GM19193 (cell line): ENCODE measurements around the gene PRSS38.

Experiments used
- POLR2A ChIP-seq: IDR thresholded peaks from 4 replicates; pipeline ENCODE4 v1.6.1; 2011; ENCODE audit not compliant: insufficient read depth, insufficient read length; ENCODE audit errors: extremely low read depth

Gene PRSS38

DNA sequence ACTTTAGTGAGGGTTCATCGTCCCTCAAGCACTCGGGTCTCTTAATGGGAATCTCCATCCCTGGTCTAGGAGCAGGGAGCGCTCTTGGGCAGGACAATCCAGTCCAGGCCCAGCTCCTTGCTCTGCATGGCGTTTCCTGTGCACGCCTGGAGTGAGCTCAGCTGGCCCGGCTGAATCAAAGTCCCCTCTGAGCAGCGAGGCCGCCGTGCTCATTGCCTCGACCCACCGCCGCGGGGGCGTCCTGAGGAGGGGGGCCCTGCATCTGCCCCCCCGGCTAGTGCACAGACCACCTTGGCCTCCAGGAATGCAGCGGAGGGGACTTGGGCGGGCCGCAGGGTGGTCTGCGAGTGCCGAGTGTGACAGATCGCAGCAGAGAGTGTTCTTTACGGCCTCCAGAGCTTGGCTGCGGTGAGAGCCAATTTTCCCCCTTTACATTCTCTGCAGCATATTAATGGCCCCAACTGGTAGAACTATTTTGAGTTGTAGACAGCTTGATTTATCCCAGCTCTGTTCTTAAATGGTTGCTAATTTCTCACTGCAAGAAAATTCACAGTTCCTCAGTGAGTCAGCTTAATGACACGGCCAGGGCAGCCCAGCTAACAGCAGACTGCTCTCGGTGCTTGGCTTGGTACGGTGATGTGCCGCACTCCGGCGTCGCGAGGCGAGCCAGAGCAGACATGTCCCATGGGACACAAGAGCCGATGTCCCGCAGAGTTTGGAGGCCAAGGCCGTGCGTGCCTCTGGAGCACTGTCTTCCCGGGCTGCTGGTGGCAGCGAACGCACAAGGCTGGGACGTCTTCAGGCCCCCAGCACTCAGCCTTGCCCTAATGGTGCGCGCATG, 40.4 kb upstream of the PRSS38 start:
- TF ChIP-seq POLR2A, result no peak

DNA sequence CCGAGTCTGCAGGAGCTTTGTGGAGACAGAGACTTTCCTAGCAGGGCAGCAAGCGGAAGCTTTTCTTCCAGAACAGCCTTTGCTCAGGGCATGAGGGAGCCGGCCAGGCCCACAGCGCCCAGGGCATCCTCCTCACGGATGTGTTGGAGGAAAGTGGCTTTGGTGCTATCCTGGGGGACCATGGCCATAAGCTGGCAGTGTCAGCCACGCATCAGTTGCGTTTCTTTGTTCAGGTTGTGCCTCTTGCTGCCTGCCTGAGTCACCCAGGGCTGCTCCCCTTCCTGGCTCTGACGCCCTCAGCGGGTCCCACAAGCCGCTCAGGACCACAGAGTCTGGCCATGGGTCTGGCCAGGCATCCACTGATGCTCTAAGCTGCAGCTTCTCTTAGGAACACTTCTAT, 39.6 kb upstream of the PRSS38 start:
- no peak for TF ChIP-seq POLR2A

DNA sequence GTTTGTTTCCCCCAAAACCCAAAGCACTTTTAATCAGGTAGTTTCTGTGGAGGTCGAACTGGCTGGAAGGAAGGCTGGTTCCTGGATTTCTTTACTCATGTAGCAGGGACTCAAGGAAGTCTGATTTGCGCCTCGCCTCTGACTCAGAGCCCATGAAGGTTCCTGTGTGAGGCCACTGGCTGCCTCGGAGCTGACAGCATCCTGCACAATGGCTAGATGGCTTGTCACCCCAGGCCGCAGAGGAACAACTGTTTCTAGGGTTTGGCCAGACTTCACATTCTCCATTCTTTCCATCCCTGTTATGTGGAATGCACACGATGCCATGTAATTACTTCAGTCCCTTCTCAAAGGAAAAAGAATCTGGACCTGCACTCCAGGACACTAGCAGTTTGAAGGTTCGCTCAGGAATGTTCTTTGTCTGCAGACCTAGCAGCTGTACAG, 39.1 kb upstream of the PRSS38 start:
- TF ChIP-seq POLR2A, result no peak

GRCh38 chr1:227777156-227777555, 38.3 kb upstream of the PRSS38 start:
- no peak for TF ChIP-seq POLR2A

- no peak for TF ChIP-seq POLR2A
Observed at GRCh38 chr1:227777646-227778045, 37.8 kb upstream of the PRSS38 start.

DNA sequence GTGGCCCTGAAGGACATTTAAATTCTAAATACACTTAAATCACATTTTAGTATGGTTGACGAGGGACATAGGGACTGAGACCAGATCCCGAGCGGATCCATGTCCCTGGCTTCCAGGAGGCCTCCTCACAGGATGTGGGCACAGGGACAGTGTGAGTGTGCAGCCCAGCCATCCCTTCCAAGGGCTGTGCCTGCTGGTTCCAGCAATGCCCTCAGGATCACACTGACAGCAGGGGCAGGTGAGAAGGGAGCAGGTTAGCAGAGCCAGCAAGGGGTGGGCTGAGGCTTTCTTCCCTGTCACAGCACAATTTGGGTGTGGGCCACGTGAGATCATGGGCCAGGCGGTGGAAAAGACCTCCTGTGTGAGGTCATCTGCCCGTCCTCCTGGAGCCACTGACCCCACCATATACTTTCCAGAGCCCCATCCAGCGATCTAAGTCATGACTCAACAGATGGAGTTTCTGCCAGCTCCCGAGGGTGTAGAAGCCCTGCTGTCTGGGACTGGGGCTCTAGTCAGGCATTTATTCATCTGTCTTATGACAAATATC, 37.0 kb upstream of the PRSS38 start:
- no peak for TF ChIP-seq POLR2A

GRCh38 chr1:227779021-227779441, 36.4 kb upstream of the PRSS38 start:
- TF ChIP-seq POLR2A, result no peak

- TF ChIP-seq POLR2A, result no peak
Observed at GRCh38 chr1:227779685-227780084, 35.8 kb upstream of the PRSS38 start.

GRCh38 chr1:227780101-227781044, 35.1 kb upstream of the PRSS38 start:
- no peak for TF ChIP-seq POLR2A

DNA sequence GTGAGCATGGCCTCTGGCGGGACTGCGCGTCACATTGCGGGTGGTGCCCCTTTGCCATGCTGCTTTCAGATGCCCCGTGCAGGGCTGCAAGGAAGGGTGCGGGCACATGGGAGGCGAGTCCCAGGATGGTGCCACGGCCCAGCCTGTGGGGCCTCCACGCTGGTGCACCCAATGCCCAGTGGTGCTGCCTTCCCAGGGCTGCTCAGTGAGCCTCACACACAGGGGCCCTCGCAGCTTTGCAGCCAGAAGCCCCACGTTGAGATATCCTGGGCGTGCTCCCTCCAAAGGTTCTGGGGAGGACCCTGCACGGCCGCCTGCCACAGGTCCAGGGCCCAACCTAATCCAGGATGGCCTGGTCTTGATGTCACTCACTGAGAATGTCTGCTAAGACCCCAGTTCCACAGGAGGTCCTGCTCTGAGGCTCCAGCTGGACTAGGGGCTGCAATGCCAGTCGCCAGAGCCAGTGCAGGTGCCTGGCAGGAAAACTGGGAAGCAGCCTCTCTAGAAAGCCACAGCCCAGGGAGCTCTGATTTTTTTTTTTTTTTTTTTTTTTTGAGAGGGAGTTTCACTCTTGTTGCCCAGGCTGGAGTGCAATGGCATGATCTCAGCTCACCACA, 34.1 kb upstream of the PRSS38 start:
- no peak for TF ChIP-seq POLR2A

DNA sequence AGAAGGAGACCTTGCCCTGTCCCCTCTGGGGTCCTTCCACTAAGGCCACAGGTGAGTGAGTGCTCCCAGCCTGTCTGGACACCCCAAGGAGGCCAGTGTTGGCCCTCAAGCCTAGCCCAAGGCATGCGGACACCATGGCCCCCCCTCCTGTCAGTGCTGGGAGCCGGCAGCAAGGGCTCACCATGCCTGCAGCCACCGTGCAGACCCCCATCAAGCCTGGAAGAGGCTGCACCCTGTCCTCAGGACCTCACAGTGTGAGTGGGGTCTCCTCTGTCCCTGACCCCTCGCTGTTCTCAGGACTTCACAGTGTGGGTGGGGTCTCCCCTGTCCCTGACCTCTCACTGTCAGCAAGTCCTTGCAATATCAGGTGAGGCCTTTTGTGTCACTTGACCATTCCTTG, 33.2 kb upstream of the PRSS38 start:
- no peak for TF ChIP-seq POLR2A

- no peak for TF ChIP-seq POLR2A
Observed at GRCh38 chr1:227785094-227785804, 30.2 kb upstream of the PRSS38 start.

DNA sequence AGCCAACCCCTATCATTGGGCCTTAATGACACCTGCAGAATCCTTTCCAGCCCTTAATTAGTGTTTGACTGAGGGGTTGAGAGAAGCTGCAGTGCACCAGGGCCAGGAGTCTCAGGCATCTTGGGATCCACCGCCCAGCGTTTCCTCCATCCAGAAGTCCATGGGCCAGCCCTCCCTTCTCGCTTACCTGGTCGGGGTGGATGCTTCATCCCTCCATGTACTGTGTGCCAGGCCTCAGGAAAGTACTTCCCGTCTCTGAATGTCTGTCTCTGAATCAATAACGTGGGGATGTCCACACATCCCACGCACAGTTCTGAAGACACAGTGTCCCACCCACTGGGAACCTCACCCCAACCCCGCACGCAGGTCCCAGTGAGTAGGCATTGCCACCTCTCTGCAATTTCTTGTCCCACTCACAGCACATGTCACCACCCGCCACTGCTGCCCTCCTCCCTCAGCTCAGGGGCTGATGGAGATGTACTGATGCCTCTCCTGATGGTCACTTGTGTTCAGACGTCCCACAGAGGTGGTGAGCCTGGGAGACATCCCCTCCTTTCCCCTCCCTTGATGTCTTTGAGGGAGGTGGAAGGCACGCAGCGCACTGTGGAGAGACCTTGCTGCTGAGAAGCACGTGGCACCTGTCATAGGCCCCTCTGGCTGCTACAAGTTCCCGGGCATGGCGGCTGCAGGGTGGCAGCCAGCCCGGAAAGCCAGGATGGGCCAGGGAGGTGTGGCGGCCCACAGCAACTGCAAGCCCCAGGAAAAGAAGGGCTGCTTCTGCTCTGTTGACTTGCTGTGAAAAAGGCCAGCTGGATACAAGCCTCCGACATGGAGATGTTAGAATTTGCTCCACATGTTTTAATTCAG, 29.4 kb upstream of the PRSS38 start:
- no peak for TF ChIP-seq POLR2A
